H9 (cell line): ENCODE data around the gene PTP4A2. TPM values are rescaled to one million over a fixed set of nuclear protein-coding genes. Genes with fewer than 3 reads are reported as not detected.

ENCODE experiments used
- DNase-seq: peaks from one replicate; pipeline ENCODE4 v3.0.0-alpha.2; 2017
- H2AFZ ChIP-seq: one replicate; pipeline ENCODE4 v1.6.1; 2013; ENCODE audit warnings: mild to moderate bottlenecking, low read length, control low read depth, moderate library complexity
- H2AK5ac ChIP-seq: 2 replicates; pipeline ENCODE4 v1.6.1; 2013; ENCODE audit warnings: low read length, control low read depth, mixed read lengths; ENCODE audit not compliant: insufficient read length
- H2BK120ac ChIP-seq: one replicate; pipeline ENCODE4 v1.6.1; 2013; ENCODE audit warnings: low read depth, mild to moderate bottlenecking, low read length, control low read depth, inconsistent platforms; ENCODE audit not compliant: poor library complexity, severe bottlenecking
- H2BK12ac ChIP-seq: 2 replicates; pipeline ENCODE4 v1.6.1; 2013; ENCODE audit warnings: low read length, control low read depth, mixed read lengths, low read depth; ENCODE audit not compliant: insufficient read length
- H2BK15ac ChIP-seq: 2 replicates; pipeline ENCODE4 v1.6.1; 2013; ENCODE audit warnings: low read depth, low read length, control low read depth
- H2BK20ac ChIP-seq: one replicate; pipeline ENCODE4 v1.6.1; 2013; ENCODE audit warnings: low read depth, mild to moderate bottlenecking, low read length, control low read depth, inconsistent platforms; ENCODE audit not compliant: poor library complexity, severe bottlenecking
- H2BK5ac ChIP-seq: 2 replicates; pipeline ENCODE4 v1.6.1; 2013; ENCODE audit warnings: low read length, control low read depth, mixed read lengths; ENCODE audit not compliant: insufficient read length
- H3K14ac ChIP-seq: 2 replicates; pipeline ENCODE4 v1.6.1; 2013; ENCODE audit warnings: low read length, control low read depth; ENCODE audit not compliant: insufficient read depth
- H3K18ac ChIP-seq: 2 replicates; pipeline ENCODE4 v1.6.1; 2013; ENCODE audit warnings: low read depth, mild to moderate bottlenecking, mixed read lengths, low read length, control low read depth; ENCODE audit not compliant: insufficient read length
- H3K23ac ChIP-seq: 2 replicates; pipeline ENCODE4 v1.6.1; 2013; ENCODE audit warnings: low read length, control low read depth, mixed read lengths, low read depth; ENCODE audit not compliant: insufficient read length
- H3K23me2 ChIP-seq: 2 replicates; pipeline ENCODE4 v1.6.1; 2013; ENCODE audit warnings: low read depth, mild to moderate bottlenecking, mixed read lengths, low read length, control low read depth; ENCODE audit not compliant: insufficient read length, poor library complexity, severe bottlenecking
- H3K27ac ChIP-seq: 2 replicates; pipeline ENCODE4 v1.5.1; 2013; ENCODE audit warnings: low read length, control low read depth, mixed read lengths, low read depth; ENCODE audit not compliant: insufficient read length
- H3K27me3 ChIP-seq: 2 replicates; pipeline ENCODE4 v1.6.1; 2013; ENCODE audit warnings: low read length, control low read depth, inconsistent platforms; ENCODE audit not compliant: insufficient read depth
- H3K4ac ChIP-seq: 2 replicates; pipeline ENCODE4 v1.6.1; 2013; ENCODE audit warnings: low read depth, mild to moderate bottlenecking, control low read depth, inconsistent platforms, low read length, moderate library complexity
- H3K4me1 ChIP-seq: 2 replicates; pipeline ENCODE4 v1.6.1; 2013; ENCODE audit warnings: low read length, control low read depth, inconsistent platforms; ENCODE audit not compliant: insufficient read depth
- H3K4me2 ChIP-seq: 2 replicates; pipeline ENCODE4 v1.6.1; 2013; ENCODE audit warnings: low read length, control low read depth, mixed read lengths; ENCODE audit not compliant: insufficient read length, insufficient read depth
- H3K56ac ChIP-seq: 2 replicates; pipeline ENCODE4 v1.6.1; 2013; ENCODE audit warnings: low read depth, mild to moderate bottlenecking, mixed read lengths, low read length, control low read depth; ENCODE audit not compliant: insufficient read length
- H3K79me1 ChIP-seq: 2 replicates; pipeline ENCODE4 v1.6.1; 2013; ENCODE audit warnings: low read depth, mild to moderate bottlenecking, moderate library complexity, low read length, control low read depth, inconsistent platforms; ENCODE audit not compliant: insufficient read depth, poor library complexity, severe bottlenecking
- H3K79me2 ChIP-seq: 2 replicates; pipeline ENCODE4 v1.6.1; 2013; ENCODE audit warnings: low read length, control low read depth, inconsistent platforms; ENCODE audit not compliant: insufficient read depth
- H3K9ac ChIP-seq: 2 replicates; pipeline ENCODE4 v1.6.1; 2013; ENCODE audit warnings: low read length, control low read depth, mixed read lengths; ENCODE audit not compliant: insufficient read length; ENCODE audit errors: extremely low read depth
- H3K9me3 ChIP-seq: one replicate; pipeline ENCODE4 v1.6.1; 2013; ENCODE audit warnings: low read depth, low read length, inconsistent platforms; ENCODE audit not compliant: control insufficient read depth
- H3T11ph ChIP-seq: one replicate; pipeline ENCODE4 v1.6.1; 2013; ENCODE audit warnings: mild to moderate bottlenecking, low read length, control low read depth, inconsistent platforms
- H4K20me1 ChIP-seq: one replicate; pipeline ENCODE4 v1.6.1; 2013; ENCODE audit not compliant: control insufficient read depth, insufficient read length, insufficient read depth
- H4K5ac ChIP-seq: 2 replicates; pipeline ENCODE4 v1.6.1; 2013; ENCODE audit warnings: low read depth, mild to moderate bottlenecking, mixed read lengths, low read length, control low read depth; ENCODE audit not compliant: insufficient read length
- H4K8ac ChIP-seq: replicated peaks from 2 replicates; pipeline ENCODE4 v1.6.1; 2013; ENCODE audit warnings: low read length, control low read depth, mixed read lengths, low read depth; ENCODE audit not compliant: insufficient read length
- H4K91ac ChIP-seq: 2 replicates; pipeline ENCODE4 v1.6.1; 2013; ENCODE audit warnings: low read depth, mild to moderate bottlenecking, moderate library complexity, mixed read lengths, low read length, control low read depth; ENCODE audit not compliant: insufficient read length
- H3K27ac Mint-ChIP-seq, 3 experiments: 2 replicates in 2 of 3; 3 replicates in 1 of 3; pipeline ENCODE4 v1.8.0; 2020 to 2021; ENCODE audit warnings: mixed read lengths in 3 of 3, mild to moderate bottlenecking in 1 of 3, moderate library complexity in 1 of 3
- H3K27me3 Mint-ChIP-seq: 2 replicates; pipeline ENCODE4 v1.8.0; 2021; ENCODE audit warnings: low read depth, mild to moderate bottlenecking, moderate library complexity, mixed read lengths
- H3K36me3 Mint-ChIP-seq, 3 experiments: 2 replicates in 2 of 3; 3 replicates in 1 of 3; pipeline ENCODE4 v1.8.0; 2020 to 2021; ENCODE audit warnings: low read depth in 3 of 3, mixed read lengths in 3 of 3; ENCODE audit not compliant: insufficient read depth in 1 of 3
- H3K4me1 Mint-ChIP-seq, 2 experiments: 2 replicates each; pipeline ENCODE4 v1.8.0; 2020; ENCODE audit warnings: mixed read lengths in 2 of 2
- H3K4me3 Mint-ChIP-seq, 2 experiments: 2 replicates in 1 of 2; 3 replicates in 1 of 2; pipeline ENCODE4 v1.8.0; 2020 to 2021; ENCODE audit warnings: mild to moderate bottlenecking in 2 of 2, mixed read lengths in 2 of 2, moderate library complexity in 1 of 2
- H3K9me3 Mint-ChIP-seq, 2 experiments: 2 replicates in 1 of 2; 3 replicates in 1 of 2; pipeline ENCODE4 v1.8.0; 2020; ENCODE audit warnings: mild to moderate bottlenecking in 2 of 2, mixed read lengths in 2 of 2, moderate library complexity in 1 of 2
- CTCF ChIP-seq: fragments of 200-600 bp; sonication (generic); conservative IDR thresholded peaks from 3 replicates; pipeline ENCODE4 v1.8.0; 2021; ENCODE audit warnings: antibody characterized with exemption, mild to moderate bottlenecking
- WGBS: extraction: QIAGEN DNeasy Blood & Tissue Kit; methylation state at CpG from one replicate; pipeline ENCODE4 v1.1.7; 2013; ENCODE audit warnings: missing lambda C conversion rate, low lambda C conversion rate, mixed read lengths; ENCODE audit not compliant: insufficient read length; ENCODE audit errors: extremely low coverage; 5-methylcytosine and 5-hydroxymethylcytosine counted together
- total RNA-seq: library from RNA; stranded (reverse); gene quantifications from 2 replicates; pipeline ENCODE4 v1.2.1, GENCODE V29; 2021

PTP4A2 gene
- total RNA-seq, 1 experiment from 2014 or later: 192 TPM

- H3K23me2 ChIP-seq: no peaks in the 10 kb centered on the region
- H3K9me3 ChIP-seq: no peaks in the 10 kb centered on the region
- Mint-ChIP-seq H3K27ac (peak overlapping the region in 1 of 3 experiments; percentile 63; a peak in 1 of 7 replicates), H3K9me3 (0 out of 5 replicates have a peak, but pooled peaks cover 0 to 4% of the 10 kb centered on the region in 2 experiments), H3K4me1 (peaks cover 8 to 12% of the 10 kb centered on the region in 2 experiments), H3K36me3 (peaks cover 5 to 35% (median 26%) of the 10 kb centered on the region in 3 experiments; a peak in 5 of 7 replicates), H3K27me3 (no peaks in the 10 kb centered on the region), H3K4me3 (no peak overlapping the region)
- no peak overlapping the region for H3K23ac ChIP-seq
- no peak overlapping the region for H4K5ac ChIP-seq
- H2AK5ac ChIP-seq: no peak overlapping the region
- H3K79me1 ChIP-seq: peaks cover 6% of the 10 kb centered on the region
- DNase-seq: no peak
- H3K4me1 ChIP-seq: no peaks in the 10 kb centered on the region
- H3K14ac ChIP-seq: no peak overlapping the region
- no CpG with 5 or more reads among the region's 2 CpGs for WGBS
- H4K20me1 ChIP-seq: no peaks in the 10 kb centered on the region
- no peak overlapping the region for H3K9ac ChIP-seq
- H2BK12ac ChIP-seq: no peak overlapping the region
- no peak overlapping the region for H2AFZ ChIP-seq
- H3T11ph ChIP-seq: no peak overlapping the region
- no peak overlapping the region for H3K27ac ChIP-seq
- H3K4ac ChIP-seq: no peak overlapping the region
- H3K4me2 ChIP-seq: no peak overlapping the region
- no peak overlapping the region for H4K91ac ChIP-seq
- no peak overlapping the region for H4K8ac ChIP-seq
- no peak overlapping the region for H2BK5ac ChIP-seq
- no peak overlapping the region for H2BK20ac ChIP-seq
- H2BK120ac ChIP-seq: no peak overlapping the region
- peaks cover 17% of the 10 kb centered on the region; the same call in 1 of the 2 replicates for H3K79me2 ChIP-seq
- TF ChIP-seq CTCF: no peak
- no peak overlapping the region for H2BK15ac ChIP-seq
- no peak overlapping the region for H3K18ac ChIP-seq
- no peak overlapping the region for H3K56ac ChIP-seq
- H3K27me3 ChIP-seq: no peaks in the 10 kb centered on the region
Observed at GRCh38 chr1:31920956-31921355, 17.2 kb downstream of the PTP4A2 start.
